Astrocyte of the cerebellum (primary cell): ENCODE data around the gene TSPAN14.

Source experiments
- DNase-seq: peaks from one replicate; pipeline ENCODE4 v3.0.0-alpha.2; 2011; ENCODE audit warnings: low read depth
- H3K4me3 ChIP-seq: 2 replicates; pipeline ENCODE4 v1.5.1; 2011; ENCODE audit warnings: mild to moderate bottlenecking, low read depth, low read length, moderate library complexity
- CTCF ChIP-seq: IDR thresholded peaks from 2 replicates; pipeline ENCODE4 v1.5.1; 2012; ENCODE audit warnings: low read length, low read depth, moderate library complexity, mild to moderate bottlenecking; ENCODE audit errors: missing control alignments
- in situ Hi-C: cut with HindIII; loops from 2 replicates; pipeline ENCODE4 v1.10.0; 2017; ENCODE audit warnings: low sequenced_read_pairs

TSPAN14 gene

GRCh38 chr10:80498078-80498832 is 44.1 kb downstream of the TSPAN14 start:
- H3K4me3 ChIP-seq: no peak overlapping the region
- in situ Hi-C loops: no loop called here
- no peak for DNase-seq
- no peak for TF ChIP-seq CTCF

DNA sequence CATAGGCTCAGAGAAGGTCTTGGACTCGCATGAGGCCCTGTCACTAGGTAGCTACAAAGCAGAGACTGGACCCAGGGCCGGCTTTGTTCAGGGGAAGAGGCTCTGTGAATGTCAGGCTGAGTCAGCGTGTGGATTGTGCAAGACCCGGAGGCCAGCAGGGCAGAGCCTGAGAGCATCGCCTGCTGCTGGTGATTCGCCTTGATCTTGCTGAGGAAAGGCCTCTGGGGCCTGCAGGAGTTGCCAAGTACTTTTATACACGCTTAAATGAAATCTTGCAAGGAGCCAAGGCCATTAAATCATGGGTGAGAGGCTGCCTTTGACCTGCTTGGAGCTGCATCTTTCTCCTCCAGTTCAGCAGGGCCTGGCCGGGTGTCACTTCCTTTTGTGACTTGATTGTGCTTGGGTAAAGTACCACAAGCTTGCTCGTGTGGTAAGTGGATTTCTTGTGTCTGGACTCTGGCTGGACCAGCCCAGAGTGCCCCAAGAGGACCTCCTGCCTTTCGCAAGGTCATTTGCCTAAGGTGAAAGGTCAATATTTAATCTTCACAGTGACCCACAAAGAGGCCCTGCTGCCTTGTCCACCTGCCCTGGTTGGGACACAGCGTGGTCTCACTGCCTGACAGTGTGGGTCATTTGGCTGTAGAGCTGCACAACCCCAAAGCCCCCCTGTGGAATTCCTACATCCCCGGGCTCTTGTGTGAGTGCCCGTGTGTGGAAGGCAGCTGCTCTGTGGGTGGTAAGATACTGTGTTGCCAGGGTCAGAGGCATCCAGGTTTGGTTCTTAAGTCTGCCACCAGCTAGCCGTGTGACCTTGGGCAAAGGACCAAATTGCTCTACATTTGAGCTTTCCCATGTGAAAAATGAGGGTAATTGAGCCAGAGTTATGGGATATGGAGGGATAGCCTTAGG is 45.0 kb downstream of the TSPAN14 start:
- no peak overlapping the region for H3K4me3 ChIP-seq
- peak; percentile 93 for DNase-seq
- TF ChIP-seq CTCF: no peak
- in situ Hi-C loops: no loop called here

GRCh38 chr10:80500572-80501380 is 46.7 kb downstream of the TSPAN14 start:
- in situ Hi-C loops: no loop called here
- DNase-seq: no peak
- TF ChIP-seq CTCF: no peak
- no peak overlapping the region for H3K4me3 ChIP-seq

GRCh38 chr10:80501381-80501912 is 47.3 kb downstream of the TSPAN14 start:
- TF ChIP-seq CTCF: no peak
- H3K4me3 ChIP-seq: no peak overlapping the region
- in situ Hi-C loops: no loop called here
- DNase-seq: no peak

DNA sequence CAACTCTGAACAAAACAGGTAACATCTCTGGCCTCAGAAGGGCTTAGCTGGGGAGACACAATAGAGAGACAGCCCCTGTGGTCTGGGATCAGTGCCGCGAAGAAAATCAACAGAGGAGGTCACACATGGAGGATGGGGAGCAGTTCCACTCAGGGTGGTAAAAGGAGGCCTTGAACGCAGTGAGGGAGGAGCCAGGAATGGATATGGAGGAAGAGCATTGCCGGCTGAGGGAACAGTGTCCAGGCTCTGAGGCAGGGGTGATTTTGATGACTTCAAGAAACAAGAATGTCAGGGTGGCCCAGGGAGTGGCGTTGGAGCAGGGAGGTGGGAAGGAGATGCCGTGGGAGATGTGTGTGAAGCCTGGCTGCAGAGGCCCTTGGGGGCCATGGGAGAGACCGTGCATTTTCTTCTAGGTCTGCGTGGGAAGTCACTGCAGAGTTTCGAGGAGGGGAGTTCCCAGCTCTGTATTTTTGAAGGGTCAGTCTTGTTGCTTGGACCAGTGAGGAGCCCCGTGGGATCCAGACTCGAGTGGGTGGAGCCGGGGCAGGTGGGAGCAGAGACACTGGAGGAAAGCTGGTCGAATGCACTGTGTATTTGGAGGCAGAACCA is 47.9 kb downstream of the TSPAN14 start:
- DNase-seq: no peak
- in situ Hi-C loops: no loop called here
- H3K4me3 ChIP-seq: no peak overlapping the region

More for the DNA sequence above, 47.9 kb downstream of the TSPAN14 start:
- TF ChIP-seq CTCF: no peak
